ENCODE data around the gene TTC7B. TPM values are rescaled to one million over a fixed set of nuclear protein-coding genes. Genes with fewer than 3 reads are reported as not detected.

Gene TTC7B
- total RNA-seq, 4 donors from 2014 or later: 0.18 to 53.6 (median 11.2) TPM

DNA sequence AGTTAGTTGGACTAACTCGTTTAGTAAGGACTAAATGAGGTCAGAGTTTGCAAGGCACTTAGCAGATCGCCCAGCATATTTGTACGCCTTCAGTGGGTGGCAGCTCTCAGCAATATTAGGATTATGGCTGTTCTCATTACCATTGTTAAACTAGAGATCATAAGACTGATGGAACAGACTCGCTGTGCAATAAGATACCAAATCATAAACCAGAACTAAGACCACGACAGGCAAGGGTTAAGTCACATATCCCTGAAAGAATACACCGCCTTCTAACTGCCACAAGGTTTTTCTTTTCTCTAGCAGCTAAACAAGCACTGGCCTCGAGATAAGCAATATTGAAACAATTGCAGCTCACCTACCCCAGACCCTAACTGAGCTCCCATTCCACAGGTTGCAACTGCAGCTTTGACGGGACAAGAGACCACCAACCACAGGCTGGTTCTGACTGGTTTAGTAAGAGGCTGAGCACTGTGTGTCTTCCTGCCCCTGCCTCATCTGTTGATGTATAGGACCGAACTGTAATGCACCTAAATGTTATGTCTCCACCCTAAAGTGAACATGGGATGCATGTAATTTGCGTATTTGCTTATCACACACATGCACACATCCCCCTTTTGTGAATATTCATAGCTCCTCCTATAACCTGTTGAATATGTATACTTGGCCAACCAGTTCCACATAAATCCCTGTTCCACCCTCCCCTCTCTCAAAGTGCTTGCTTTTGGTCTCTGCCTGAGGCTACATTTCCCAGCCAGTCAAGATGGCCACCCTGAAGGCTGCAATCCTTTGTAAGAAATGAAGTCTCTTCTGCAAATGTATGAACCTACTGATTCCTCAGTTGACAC, 266.2 kb downstream of the TTC7B start:
- peak in 1 of 3 donors; percentile 1 for DNase-seq
- Histone ChIP-seq H3K36me3 (no peaks in the 10 kb centered on the region), H3K27me3 (no peaks in the 10 kb centered on the region), H3K9me3 (no peaks in the 10 kb centered on the region), H3K4me1 (no peaks in the 10 kb centered on the region), H3K4me3 (no peak overlapping the region), H3K27ac (peak overlapping the region in 1 of 4 donors; percentile 47)
- TF ChIP-seq, protein P1, sequence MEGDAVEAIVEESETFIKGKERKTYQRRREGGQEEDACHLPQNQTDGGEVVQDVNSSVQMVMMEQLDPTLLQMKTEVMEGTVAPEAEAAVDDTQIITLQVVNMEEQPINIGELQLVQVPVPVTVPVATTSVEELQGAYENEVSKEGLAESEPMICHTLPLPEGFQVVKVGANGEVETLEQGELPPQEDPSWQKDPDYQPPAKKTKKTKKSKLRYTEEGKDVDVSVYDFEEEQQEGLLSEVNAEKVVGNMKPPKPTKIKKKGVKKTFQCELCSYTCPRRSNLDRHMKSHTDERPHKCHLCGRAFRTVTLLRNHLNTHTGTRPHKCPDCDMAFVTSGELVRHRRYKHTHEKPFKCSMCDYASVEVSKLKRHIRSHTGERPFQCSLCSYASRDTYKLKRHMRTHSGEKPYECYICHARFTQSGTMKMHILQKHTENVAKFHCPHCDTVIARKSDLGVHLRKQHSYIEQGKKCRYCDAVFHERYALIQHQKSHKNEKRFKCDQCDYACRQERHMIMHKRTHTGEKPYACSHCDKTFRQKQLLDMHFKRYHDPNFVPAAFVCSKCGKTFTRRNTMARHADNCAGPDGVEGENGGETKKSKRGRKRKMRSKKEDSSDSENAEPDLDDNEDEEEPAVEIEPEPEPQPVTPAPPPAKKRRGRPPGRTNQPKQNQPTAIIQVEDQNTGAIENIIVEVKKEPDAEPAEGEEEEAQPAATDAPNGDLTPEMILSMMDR (IDR thresholded peaks at IDR 0.05): no peak
- TF ChIP-seq POLR2A (IDR thresholded peaks at IDR 0.05): no peak

DNA sequence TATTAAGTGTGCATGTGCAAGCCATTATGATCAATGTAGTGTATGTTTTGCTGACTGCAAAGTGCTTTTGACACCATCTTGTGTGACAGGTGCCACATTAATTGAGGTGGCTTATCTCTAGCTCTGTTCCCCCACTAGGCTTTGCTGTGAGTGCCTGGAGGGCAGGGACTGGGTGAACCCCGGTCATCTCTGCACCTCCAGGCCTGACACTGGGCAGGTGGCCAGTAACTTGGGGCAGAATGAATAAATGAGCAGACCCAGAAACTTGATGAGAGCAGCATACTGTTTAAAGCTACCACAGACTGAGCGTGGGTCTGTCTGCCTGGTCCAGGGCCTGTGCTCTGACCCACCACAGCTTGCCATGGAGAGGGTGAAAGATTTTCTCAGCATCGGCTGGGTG, 267.8 kb downstream of the TTC7B start:
- Histone ChIP-seq H3K9me3 (no peaks in the 10 kb centered on the region), H3K36me3 (no peaks in the 10 kb centered on the region), H3K4me3 (no peak overlapping the region), H3K4me1 (no peaks in the 10 kb centered on the region), H3K27me3 (no peaks in the 10 kb centered on the region), H3K27ac (no peak overlapping the region)
- TF ChIP-seq POLR2A (IDR thresholded peaks at IDR 0.05): no peak
- TF ChIP-seq, protein P1 (IDR thresholded peaks at IDR 0.05): no peak
- peak in 1 of 3 donors; percentile 14 for DNase-seq

DNA sequence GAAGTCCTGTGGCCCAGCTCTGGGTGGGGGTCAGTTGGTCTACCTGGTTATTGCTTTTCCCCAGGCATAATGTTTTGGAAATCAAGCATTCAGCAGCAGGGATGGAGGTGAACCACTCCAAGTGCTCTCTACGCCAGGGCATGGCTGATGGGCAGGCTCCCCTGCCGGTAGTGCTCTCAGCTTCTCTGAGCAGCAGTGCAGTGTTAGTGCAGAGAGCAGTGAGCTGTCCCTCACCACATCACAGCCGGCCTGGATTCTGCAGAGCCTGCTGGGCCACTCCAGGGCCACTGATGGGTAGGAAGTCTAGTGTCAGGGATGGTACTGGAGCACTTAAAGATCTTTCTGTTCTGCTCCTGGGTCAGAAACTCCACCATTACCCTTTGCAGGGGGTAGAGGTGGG, 268.3 kb downstream of the TTC7B start:
- Histone ChIP-seq H3K4me3 (no peak overlapping the region), H3K27me3 (no peaks in the 10 kb centered on the region), H3K4me1 (no peaks in the 10 kb centered on the region), H3K9me3 (no peaks in the 10 kb centered on the region), H3K36me3 (no peaks in the 10 kb centered on the region), H3K27ac (no peak overlapping the region)
- no peak for TF ChIP-seq POLR2A (IDR thresholded peaks at IDR 0.05)
- TF ChIP-seq, protein P1 (IDR thresholded peaks at IDR 0.05): no peak
- DNase-seq: peak in 1 of 3 donors; percentile 22

DNA sequence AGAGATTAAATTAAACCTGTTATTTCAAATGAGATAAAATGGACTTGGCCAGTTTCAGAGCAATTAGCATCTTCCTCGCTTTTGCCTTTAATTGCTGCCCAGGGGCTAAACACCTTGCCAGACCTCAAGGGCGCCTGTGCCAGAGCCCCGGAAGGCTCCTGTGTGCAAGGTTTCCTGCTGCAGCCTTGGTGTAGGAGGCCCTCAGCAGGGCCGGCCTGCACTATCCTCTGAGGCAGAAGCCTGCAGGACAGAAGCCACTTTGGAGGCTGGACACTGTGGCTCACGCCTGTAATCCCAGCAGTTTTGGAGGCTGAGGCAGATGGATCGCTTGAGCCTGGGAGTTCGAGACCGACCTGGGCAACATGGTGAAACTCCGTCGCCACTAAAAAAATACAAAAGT, 269.0 kb downstream of the TTC7B start:
- TF ChIP-seq, protein P1 (IDR thresholded peaks at IDR 0.05): no peak
- TF ChIP-seq POLR2A (IDR thresholded peaks at IDR 0.05): no peak
- no peak overlapping the region for H3K4me3 ChIP-seq
- no peaks in the 10 kb centered on the region for H3K36me3 ChIP-seq
- H3K9me3 ChIP-seq: no peaks in the 10 kb centered on the region
- no peak overlapping the region for H3K27ac ChIP-seq
- H3K27me3 ChIP-seq: no peaks in the 10 kb centered on the region
- H3K4me1 ChIP-seq: no peaks in the 10 kb centered on the region
- peak in 1 of 3 donors; percentile 10 for DNase-seq

DNA sequence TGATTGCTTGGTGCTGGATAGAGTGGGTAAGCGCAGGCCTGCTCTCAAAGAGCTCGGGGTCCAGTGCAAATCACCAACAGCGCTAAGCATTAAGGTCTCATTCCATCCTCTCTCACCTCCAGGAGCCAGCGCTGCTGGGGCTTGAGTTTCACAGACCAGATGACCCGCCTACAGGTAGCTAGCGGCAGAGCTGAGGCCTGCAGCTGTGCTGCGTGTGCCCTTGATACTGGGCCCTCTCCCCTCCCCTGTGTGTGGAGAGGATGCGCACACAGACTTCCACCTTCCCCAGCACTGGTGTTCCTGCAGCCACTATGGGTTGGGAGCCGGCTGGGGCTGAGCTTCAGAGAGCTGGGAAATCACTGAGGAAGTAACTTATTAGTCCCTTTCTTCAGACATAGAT, 269.5 kb downstream of the TTC7B start:
- peak in 1 of 3 donors; percentile 26 for DNase-seq
- Histone ChIP-seq H3K9me3 (no peaks in the 10 kb centered on the region), H3K4me1 (no peaks in the 10 kb centered on the region), H3K36me3 (no peaks in the 10 kb centered on the region), H3K27me3 (no peaks in the 10 kb centered on the region), H3K4me3 (no peak overlapping the region), H3K27ac (peak overlapping the region in 1 of 4 donors; percentile 24)
- no peak for TF ChIP-seq POLR2A (IDR thresholded peaks at IDR 0.05)

DNA sequence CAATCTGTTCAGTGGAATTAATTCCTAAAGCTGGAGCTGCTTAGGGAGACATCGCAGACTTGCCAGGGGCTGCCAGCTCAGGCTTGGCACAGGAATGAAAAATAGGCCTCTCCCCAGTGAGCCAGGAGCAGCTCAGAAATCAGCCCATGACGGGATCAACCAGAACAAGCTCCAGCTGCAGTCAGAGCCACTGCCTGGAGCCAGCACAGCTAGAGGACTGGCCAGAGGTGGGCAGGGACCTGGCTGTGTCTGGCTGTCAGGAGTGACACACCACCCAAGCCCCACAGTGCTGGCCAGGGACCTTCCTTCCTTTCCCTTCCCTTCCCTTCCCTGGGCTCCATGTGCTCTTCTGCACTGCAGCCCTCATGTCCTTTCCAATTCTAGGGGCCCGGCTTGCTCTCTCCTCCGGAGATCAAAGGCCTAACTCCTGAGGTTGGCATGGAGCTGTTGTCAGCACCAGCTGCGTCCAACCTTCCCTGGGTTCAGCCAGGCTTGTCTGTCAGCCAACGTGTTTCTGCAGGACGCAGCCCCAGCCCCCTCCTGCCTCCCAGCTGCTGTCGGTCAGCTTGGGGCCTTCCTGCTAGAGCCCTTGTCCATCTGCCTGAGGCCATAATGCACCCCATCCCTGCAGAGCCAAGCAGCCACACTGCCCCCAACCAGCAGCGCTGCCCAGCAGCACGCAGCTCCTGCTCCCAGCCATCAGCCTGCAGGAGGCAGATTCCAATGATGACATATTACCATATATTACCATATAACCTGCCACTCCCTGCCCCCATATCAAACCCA, 270.1 kb downstream of the TTC7B start:
- H3K4me1 ChIP-seq: no peaks in the 10 kb centered on the region

More for the DNA sequence above, 270.1 kb downstream of the TTC7B start:
- peak in 1 of 3 donors; percentile 36 for DNase-seq
- H3K27ac ChIP-seq: peak overlapping the region in 1 of 4 donors; percentile 24
- no peak for TF ChIP-seq POLR2A (IDR thresholded peaks at IDR 0.05)
- TF ChIP-seq, protein P1 (IDR thresholded peaks at IDR 0.05): no peak
- no peaks in the 10 kb centered on the region for H3K27me3 ChIP-seq
- H3K36me3 ChIP-seq: no peaks in the 10 kb centered on the region
- H3K9me3 ChIP-seq: no peaks in the 10 kb centered on the region
- no peak overlapping the region for H3K4me3 ChIP-seq

Data from Peyer's patch (tissue), 4 donors.